ENCODE results near the gene UBAP1. TPM values are rescaled to one million over a fixed set of nuclear protein-coding genes. Genes with fewer than 3 reads are reported as not detected.
"Not testable (repeated sequence)": the region's sequence is repeated elsewhere in the genome, so short reads cannot be mapped to it uniquely, and the experiment has no call there.

The UBAP1 gene
- total RNA-seq, 1 experiment from 2014 or later: 35.9 TPM

GRCh38 chr9:34271265-34272006 lies 92.6 kb downstream of the UBAP1 start:
- DNase-seq (ENCODE audit: low spot score): no peak
- POLR2A ChIA-PET (ENCODE audit: low non-redundant PET): no interaction called here
- Histone ChIP-seq H3K27ac (ENCODE audit: low read depth, low read length, poor library complexity, severe bottlenecking) (no peak overlapping the region), H3K27me3 (replicated peaks; ENCODE audit: insufficient read depth, low read depth, low read length, poor library complexity) (no peaks in the 10 kb centered on the region), H3K9me3 (ENCODE audit: low read depth, low read length, poor library complexity, severe bottlenecking) (no peaks in the 10 kb centered on the region), H3K4me1 (ENCODE audit: insufficient read depth, low read length, poor library complexity, severe bottlenecking) (no peaks in the 10 kb centered on the region), H3K36me3 (ENCODE audit: insufficient read depth, low read length, poor library complexity, severe bottlenecking) (peaks cover 5% of the 10 kb centered on the region), H3K4me3 (ENCODE audit: low read depth, low read length, poor library complexity, severe bottlenecking) (no peak overlapping the region)
- BruUV-seq (replicated peaks): no TSS peak
- no peak for TF ChIP-seq EZH2 (IDR thresholded peaks at IDR 0.05; ENCODE audit: borderline replicate concordance, low read depth, low read length, poor library complexity, severe bottlenecking)
- CTCF ChIA-PET: no interaction called here
- intact Hi-C loops (cut with micrococcal nuclease; ENCODE audit: unreplicated experiment): no loop called here

DNA sequence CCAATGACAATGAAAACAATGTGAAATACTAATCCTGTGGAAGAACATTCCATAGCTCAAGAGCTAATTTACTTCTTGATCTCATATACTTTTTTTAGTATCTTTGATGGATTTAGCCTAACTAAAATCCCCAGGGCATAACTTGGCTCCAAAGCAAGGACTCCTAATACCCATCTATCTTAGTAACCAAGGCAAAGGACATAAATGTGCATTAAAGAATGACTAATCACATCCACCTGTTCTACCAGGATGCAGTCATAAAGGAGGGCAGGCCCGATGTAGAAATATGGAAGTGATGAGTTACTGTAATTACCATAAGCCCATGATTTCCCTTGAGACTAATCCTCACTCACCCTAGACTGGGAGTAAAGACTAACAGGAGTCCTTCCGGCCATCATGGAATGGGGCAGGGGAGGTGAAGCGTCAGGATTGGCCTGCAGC lies 93.3 kb downstream of the UBAP1 start:
- Histone ChIP-seq H3K27ac (ENCODE audit: low read depth, low read length, poor library complexity, severe bottlenecking) (no peak overlapping the region), H3K4me3 (ENCODE audit: low read depth, low read length, poor library complexity, severe bottlenecking) (no peak overlapping the region), H3K36me3 (ENCODE audit: insufficient read depth, low read length, poor library complexity, severe bottlenecking) (peaks cover 5% of the 10 kb centered on the region), H3K4me1 (ENCODE audit: insufficient read depth, low read length, poor library complexity, severe bottlenecking) (no peaks in the 10 kb centered on the region), H3K9me3 (ENCODE audit: low read depth, low read length, poor library complexity, severe bottlenecking) (no peaks in the 10 kb centered on the region), H3K27me3 (replicated peaks; ENCODE audit: insufficient read depth, low read depth, low read length, poor library complexity) (no peaks in the 10 kb centered on the region)
- DNase-seq (ENCODE audit: low spot score): peak; percentile 39
- ChIA-PET POLR2A (ENCODE audit: low non-redundant PET) (no interaction called here), CTCF (no interaction called here)
- TF ChIP-seq, protein P1, sequence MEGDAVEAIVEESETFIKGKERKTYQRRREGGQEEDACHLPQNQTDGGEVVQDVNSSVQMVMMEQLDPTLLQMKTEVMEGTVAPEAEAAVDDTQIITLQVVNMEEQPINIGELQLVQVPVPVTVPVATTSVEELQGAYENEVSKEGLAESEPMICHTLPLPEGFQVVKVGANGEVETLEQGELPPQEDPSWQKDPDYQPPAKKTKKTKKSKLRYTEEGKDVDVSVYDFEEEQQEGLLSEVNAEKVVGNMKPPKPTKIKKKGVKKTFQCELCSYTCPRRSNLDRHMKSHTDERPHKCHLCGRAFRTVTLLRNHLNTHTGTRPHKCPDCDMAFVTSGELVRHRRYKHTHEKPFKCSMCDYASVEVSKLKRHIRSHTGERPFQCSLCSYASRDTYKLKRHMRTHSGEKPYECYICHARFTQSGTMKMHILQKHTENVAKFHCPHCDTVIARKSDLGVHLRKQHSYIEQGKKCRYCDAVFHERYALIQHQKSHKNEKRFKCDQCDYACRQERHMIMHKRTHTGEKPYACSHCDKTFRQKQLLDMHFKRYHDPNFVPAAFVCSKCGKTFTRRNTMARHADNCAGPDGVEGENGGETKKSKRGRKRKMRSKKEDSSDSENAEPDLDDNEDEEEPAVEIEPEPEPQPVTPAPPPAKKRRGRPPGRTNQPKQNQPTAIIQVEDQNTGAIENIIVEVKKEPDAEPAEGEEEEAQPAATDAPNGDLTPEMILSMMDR (conservative IDR thresholded peaks at IDR 0.05; ENCODE audit: low read depth, low read length): no peak
- TF ChIP-seq EZH2 (IDR thresholded peaks at IDR 0.05; ENCODE audit: borderline replicate concordance, low read depth, low read length, poor library complexity, severe bottlenecking): no peak
- intact Hi-C loops (cut with micrococcal nuclease; ENCODE audit: unreplicated experiment): no loop called here
- BruUV-seq (replicated peaks): no TSS peak

DNA sequence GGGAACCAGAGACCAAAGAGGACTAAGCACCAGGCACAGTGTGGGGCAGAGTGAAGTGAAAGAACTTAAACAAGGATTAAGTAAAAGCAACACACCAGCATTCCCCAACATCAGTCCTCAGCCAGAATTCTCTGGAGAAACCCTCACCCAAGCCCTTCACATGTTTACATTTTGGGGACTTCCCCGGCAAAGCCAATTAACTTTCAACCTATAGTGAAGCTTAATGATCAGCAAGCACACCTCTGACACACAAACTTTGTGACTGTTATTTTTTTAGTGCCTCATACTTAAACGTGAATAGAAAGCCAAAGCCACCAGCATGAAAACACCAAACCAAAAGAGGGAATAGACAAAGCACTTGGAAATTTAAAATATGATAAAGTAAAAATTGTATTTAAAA lies 94.7 kb downstream of the UBAP1 start:
- H3K27me3 ChIP-seq (replicated peaks; ENCODE audit: insufficient read depth, low read depth, low read length, poor library complexity); DNase-seq (ENCODE audit: low spot score); BruUV-seq (replicated peaks); intact Hi-C loops (cut with micrococcal nuclease; ENCODE audit: unreplicated experiment); CTCF ChIA-PET; H3K4me1 ChIP-seq (ENCODE audit: insufficient read depth, low read length, poor library complexity, severe bottlenecking); H3K9me3 ChIP-seq (ENCODE audit: low read depth, low read length, poor library complexity, severe bottlenecking); H3K4me3 ChIP-seq (ENCODE audit: low read depth, low read length, poor library complexity, severe bottlenecking); H3K36me3 ChIP-seq (ENCODE audit: insufficient read depth, low read length, poor library complexity, severe bottlenecking); H3K27ac ChIP-seq (ENCODE audit: low read depth, low read length, poor library complexity, severe bottlenecking); POLR2A ChIA-PET (ENCODE audit: low non-redundant PET): not testable (repeated sequence)

DNA sequence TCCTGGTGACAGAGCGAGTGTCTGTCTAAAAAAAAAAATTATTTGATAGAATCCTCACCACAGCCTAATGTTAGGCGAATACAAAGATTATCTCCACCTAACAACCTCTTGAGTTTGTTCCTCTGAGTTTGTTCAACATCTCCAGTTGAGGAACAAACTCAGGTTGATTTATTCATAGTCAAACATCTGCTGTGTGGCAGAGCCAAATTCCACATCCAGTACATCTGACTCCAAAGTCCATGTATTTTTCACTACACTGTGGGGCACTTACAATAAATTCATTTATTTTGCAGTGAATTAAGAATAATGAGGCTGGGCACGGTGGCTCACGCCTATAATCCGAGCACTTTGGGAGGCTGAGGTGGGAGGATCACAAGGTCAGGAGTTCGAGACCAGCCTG lies 97.0 kb downstream of the UBAP1 start:
- intact Hi-C loops (cut with micrococcal nuclease; ENCODE audit: unreplicated experiment): no loop called here
- no TSS peak for BruUV-seq (replicated peaks)
- CTCF ChIA-PET: no interaction called here

More for the DNA sequence above, 97.0 kb downstream of the UBAP1 start:
- DNase-seq (ENCODE audit: low spot score): no peak
- TF ChIP-seq EZH2 (IDR thresholded peaks at IDR 0.05; ENCODE audit: borderline replicate concordance, low read depth, low read length, poor library complexity, severe bottlenecking): no peak
- TF ChIP-seq, protein P1 (conservative IDR thresholded peaks at IDR 0.05; ENCODE audit: low read depth, low read length): no peak
- Histone ChIP-seq H3K36me3 (ENCODE audit: insufficient read depth, low read length, poor library complexity, severe bottlenecking) (no peaks in the 10 kb centered on the region), H3K4me1 (ENCODE audit: insufficient read depth, low read length, poor library complexity, severe bottlenecking) (peaks cover 5% of the 10 kb centered on the region), H3K27me3 (replicated peaks; ENCODE audit: insufficient read depth, low read depth, low read length, poor library complexity) (no peaks in the 10 kb centered on the region), H3K4me3 (ENCODE audit: low read depth, low read length, poor library complexity, severe bottlenecking) (no peak overlapping the region), H3K27ac (ENCODE audit: low read depth, low read length, poor library complexity, severe bottlenecking) (no peak overlapping the region), H3K9me3 (ENCODE audit: low read depth, low read length, poor library complexity, severe bottlenecking) (no peaks in the 10 kb centered on the region)
- POLR2A ChIA-PET (ENCODE audit: low non-redundant PET): no interaction called here

Data from A673 (cell line).